Measurements from ENCODE around the gene CLGN.

The CLGN gene

DNA sequence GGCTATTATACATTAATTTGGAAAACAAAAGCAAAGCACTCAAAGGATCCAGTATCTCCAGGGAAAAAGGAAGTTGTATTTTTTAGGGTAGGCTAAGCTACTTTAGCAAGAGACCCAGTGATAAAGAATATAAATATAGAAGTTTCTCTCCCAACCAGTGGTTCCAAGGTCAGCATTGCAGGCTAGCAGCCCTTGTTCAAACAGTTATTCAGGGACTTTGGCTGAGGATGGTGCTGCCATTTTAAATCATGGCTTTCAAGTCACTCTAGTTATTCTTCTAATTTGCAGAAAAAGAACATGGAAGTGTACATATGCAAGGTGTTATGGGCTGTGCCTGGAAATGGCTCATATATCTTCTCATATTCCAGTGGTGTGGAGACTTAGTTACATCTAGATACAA is 44.7 kb downstream of the CLGN start:
- Histone ChIP-seq H4K20me1 (ENCODE audit: low read depth, low read length) (no peaks in the 10 kb centered on the region), H3K9ac (ENCODE audit: low read length) (no peak overlapping the region), H3K27ac (ENCODE audit: low read depth, low read length) (no peak overlapping the region), H3K36me3 (ENCODE audit: low read length) (no peaks in the 10 kb centered on the region), H3K4me2 (ENCODE audit: low read depth, low read length, poor library complexity, severe bottlenecking) (no peak overlapping the region), H3K9me3 (ENCODE audit: insufficient read depth, low read length) (no peaks in the 10 kb centered on the region), H3K27me3 (ENCODE audit: low read length) (no peaks in the 10 kb centered on the region), H2AFZ (ENCODE audit: low read depth, low read length, severe bottlenecking) (no peak overlapping the region), H3K79me2 (ENCODE audit: insufficient read depth, low read length) (no peaks in the 10 kb centered on the region), H3F3A (ENCODE audit: insufficient read depth) (no peaks in the 10 kb centered on the region), H3K9me2 (replicated peaks; ENCODE audit: insufficient read depth, low read length) (no peaks in the 10 kb centered on the region), H3K4me3 (ENCODE audit: insufficient read depth, low read length, poor library complexity, severe bottlenecking) (no peak overlapping the region)
- no peak for TF ChIP-seq CTCF (IDR thresholded peaks at IDR 0.05; ENCODE audit: insufficient read depth, low read length, poor library complexity, severe bottlenecking)
- no peak for TF ChIP-seq EZH2phosphoT487 (conservative IDR thresholded peaks at IDR 0.05; ENCODE audit: low read length)

DNA sequence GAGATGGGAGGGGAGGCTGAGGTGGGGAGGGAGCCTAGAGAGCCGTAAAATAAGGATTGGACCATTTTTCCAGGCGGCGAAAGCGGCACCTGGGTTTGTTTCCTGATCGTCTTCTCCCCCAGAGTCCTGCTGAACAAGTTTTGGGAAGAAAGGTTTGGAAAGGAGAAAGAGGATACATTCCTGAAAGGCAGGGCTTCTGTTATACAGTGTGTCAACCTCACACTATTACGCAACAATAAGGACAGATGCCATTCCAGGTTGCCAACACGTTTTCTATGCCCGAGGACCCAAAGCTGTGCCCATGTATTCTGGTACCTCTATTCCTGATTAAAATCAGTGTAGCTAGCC is 53.3 kb downstream of the CLGN start:
- Histone ChIP-seq H3K36me3 (ENCODE audit: low read length) (no peaks in the 10 kb centered on the region), H2AFZ (ENCODE audit: low read depth, low read length, severe bottlenecking) (no peak overlapping the region), H3K4me3 (ENCODE audit: insufficient read depth, low read length, poor library complexity, severe bottlenecking) (peak overlapping the region; percentile 61), H3K9me2 (replicated peaks; ENCODE audit: insufficient read depth, low read length) (no peaks in the 10 kb centered on the region), H3F3A (ENCODE audit: insufficient read depth) (no peaks in the 10 kb centered on the region), H3K27me3 (ENCODE audit: low read length) (no peaks in the 10 kb centered on the region), H3K9me3 (ENCODE audit: insufficient read depth, low read length) (no peaks in the 10 kb centered on the region), H4K20me1 (ENCODE audit: low read depth, low read length) (no peaks in the 10 kb centered on the region), H3K79me2 (ENCODE audit: insufficient read depth, low read length) (peaks cover 21% of the 10 kb centered on the region), H3K27ac (ENCODE audit: low read depth, low read length) (no peak overlapping the region), H3K9ac (ENCODE audit: low read length) (peak overlapping the region; percentile 65), H3K4me2 (ENCODE audit: low read depth, low read length, poor library complexity, severe bottlenecking) (peak overlapping the region; percentile 72)
- TF ChIP-seq CTCF (IDR thresholded peaks at IDR 0.05; ENCODE audit: insufficient read depth, low read length, poor library complexity, severe bottlenecking) = no peak
- TF ChIP-seq EZH2phosphoT487 (conservative IDR thresholded peaks at IDR 0.05; ENCODE audit: low read length) = no peak

- H3K27ac ChIP-seq (ENCODE audit: low read depth, low read length) = peak within 1 kb of the TSS; percentile 38; the same call in 1 of the 2 replicates
- TF ChIP-seq CTCF (IDR thresholded peaks at IDR 0.05; ENCODE audit: insufficient read depth, low read length, poor library complexity, severe bottlenecking) (no peak), EZH2phosphoT487 (conservative IDR thresholded peaks at IDR 0.05; ENCODE audit: low read length) (no peak)
- no peaks in the 10 kb centered on the region for H4K20me1 ChIP-seq (ENCODE audit: low read depth, low read length)
- no peaks in the 10 kb centered on the region for H3K9me3 ChIP-seq (ENCODE audit: insufficient read depth, low read length)
- H3K9ac ChIP-seq (ENCODE audit: low read length) = peak within 1 kb of the TSS; percentile 65
- no peaks in the 10 kb centered on the region for H3K9me2 ChIP-seq (replicated peaks; ENCODE audit: insufficient read depth, low read length)
- H2AFZ ChIP-seq (ENCODE audit: low read depth, low read length, severe bottlenecking) = peak within 1 kb of the TSS; percentile 57
- H3K4me3 ChIP-seq (ENCODE audit: insufficient read depth, low read length, poor library complexity, severe bottlenecking) = peak within 1 kb of the TSS; percentile 61
- H3K4me2 ChIP-seq (ENCODE audit: low read depth, low read length, poor library complexity, severe bottlenecking) = peak within 1 kb of the TSS; percentile 72
- no peaks in the 10 kb centered on the region for H3F3A ChIP-seq (ENCODE audit: insufficient read depth)
- no peaks in the 10 kb centered on the region for H3K36me3 ChIP-seq (ENCODE audit: low read length)
- H3K79me2 ChIP-seq (ENCODE audit: insufficient read depth, low read length) = peaks cover 21% of the 10 kb centered on the region
- H3K27me3 ChIP-seq (ENCODE audit: low read length) = no peaks in the 10 kb centered on the region
Observed at GRCh38 chr4:140373328-140374129, 53.9 kb downstream of the CLGN start, which contains the start of gene SCOC. SCOC (plus strand) TSS chr4:140373646; CDS start chr4:140379171, 5,525 bp downstream.

Measured in SU-DHL-6 (cell line).